GM21723 (cell line): ENCODE results near the gene NCOA3.

Source experiments
- ATAC-seq: cut with Tn5 transposase; IDR thresholded peaks from one replicate; pipeline ENCODE4 v1.9.1; 2021; ENCODE audit warnings: mild to moderate bottlenecking, moderate library complexity; ENCODE audit not compliant: unreplicated experiment

NCOA3 gene

DNA sequence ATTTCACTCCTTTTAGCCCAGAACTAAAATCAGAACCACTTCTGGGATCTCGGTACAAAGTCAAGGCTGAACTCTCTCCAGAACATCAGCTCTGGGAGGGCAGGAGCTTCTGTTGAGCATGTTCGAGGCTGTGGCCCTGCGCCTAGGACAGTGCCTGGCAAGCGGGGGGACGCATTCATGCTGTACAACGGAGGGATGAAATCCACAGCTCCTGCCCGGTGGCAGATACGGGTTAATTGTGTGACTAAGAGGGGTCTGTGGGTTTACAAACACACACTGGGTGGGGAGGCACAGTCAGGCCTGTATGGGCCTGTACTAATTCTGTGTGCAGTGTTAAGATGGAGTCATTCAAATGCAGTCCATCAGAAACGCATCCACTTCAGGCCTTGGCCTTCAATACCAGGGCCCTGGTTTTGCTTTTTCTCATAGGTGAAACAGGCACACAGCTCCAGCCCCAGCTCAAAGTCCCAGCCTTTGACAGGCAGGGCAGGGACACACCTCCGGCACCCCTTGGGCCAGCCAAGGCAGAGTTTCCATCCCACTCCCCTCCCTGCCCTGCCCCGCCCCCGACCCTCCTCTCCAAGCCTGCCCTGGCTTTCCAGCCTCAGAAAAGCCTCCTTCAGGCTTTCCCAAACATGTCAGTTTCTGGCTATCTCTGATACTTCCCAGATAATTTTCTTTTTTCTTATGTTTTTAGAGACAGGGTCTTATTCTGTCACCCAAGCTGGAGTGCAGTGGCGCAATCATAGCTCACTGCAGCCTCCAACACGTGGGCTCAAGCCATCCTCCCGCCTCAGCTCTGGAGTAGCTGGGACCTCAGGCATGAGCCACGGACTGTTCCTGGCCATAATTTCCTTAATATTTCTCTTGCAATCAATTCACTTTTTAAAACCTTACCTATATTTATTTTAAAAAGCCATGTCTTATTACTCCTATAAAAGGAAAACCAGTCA is 173.8 kb downstream of the NCOA3 start:
- ATAC-seq = no peak

DNA sequence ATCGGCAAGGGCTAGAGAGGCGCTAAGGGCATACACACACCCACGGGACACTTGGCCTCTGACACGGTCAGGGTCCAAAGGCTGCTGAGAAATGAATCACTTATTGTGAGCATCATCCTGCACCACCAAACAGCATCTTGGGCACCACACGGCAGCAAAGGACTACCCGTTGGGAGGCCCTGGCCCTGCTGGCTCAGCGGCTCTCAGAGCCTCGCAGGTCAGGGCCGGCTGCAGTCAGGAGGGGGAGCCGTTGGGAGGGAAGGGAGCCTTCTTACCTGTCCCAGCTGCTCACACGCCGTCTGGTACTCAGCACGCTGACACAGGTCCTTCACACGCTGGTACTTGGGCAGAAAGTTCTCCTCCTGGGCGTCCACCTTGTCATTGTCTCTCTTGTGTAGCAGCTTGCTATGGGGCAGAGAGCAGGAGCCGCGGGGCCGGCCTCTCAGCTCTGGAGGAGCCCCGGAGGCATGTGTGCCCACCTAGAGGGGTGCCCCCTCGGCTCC is 174.6 kb downstream of the NCOA3 start:
- ATAC-seq = no peak

DNA sequence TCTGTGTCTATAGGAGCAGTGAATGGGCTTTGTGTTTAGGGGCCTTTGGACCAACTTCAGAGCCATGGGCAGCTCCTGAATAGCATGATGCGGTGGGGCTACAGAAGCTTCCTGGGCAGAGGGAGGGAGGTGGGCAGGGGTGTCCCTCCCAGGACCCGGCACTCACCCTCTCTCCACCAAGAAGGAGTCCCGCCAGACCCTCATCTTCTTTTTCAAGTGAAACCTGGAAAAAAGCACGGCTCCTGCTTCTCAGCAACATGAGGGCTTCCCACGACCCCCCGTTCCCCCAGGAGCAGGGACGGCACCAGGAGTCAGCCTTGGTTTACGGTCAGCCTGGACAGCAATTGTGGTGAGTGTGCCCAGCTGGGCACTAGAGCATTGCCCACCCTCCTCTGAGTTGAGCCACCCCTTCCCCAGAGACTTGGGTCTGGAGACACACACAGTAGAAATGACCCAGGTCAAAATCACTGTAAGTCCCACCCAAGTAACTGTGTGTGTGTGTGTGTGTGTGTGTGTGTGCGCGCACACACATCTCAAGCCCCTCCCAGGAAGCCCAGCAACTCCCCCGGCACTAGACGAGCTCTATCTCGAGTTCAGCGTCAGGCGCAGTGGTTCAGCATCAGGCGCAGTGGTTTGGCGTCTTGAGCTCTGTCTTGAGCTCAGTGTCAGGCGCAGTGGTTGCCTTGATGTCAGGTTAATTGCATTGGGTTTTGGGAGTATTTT is 175.4 kb downstream of the NCOA3 start:
- no peak for ATAC-seq

DNA sequence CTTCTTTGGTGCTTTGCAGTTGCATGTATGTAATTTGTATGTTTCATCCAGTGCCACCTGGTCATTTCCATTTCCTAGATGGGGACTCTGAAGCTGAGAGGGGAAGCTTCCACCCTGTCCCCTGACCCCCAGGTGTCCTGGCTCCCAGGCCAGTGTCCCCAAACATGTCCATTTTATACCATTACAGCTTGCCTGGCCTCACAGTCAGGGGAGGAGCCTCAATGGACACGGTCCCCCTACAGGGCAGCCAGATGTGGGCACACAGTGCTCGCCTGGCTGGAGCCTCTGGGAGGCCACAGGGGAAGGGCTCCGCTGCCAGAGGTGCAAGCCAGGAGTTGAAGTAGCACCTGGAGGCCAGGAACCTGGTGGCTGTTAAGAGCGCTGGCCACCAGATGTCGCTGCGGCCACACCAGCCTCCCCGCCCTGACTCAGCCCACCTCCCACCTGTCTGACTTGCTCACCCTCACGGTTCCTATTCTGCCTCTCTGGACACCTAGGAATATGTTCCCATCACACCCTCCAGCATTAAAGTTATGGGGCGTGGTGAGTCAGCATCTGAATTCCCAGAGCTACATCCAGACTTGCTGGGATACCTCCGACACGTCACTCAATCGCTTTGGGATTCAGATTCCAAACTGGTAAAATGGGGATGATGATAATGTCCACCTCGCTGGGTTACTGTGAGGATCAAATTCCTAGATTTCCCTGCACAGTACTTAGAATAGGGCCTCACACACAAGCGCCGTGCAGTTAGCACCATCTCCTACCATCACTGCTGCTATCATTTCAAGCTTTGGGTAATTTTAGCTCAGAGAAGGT is 176.2 kb downstream of the NCOA3 start:
- no peak for ATAC-seq

DNA sequence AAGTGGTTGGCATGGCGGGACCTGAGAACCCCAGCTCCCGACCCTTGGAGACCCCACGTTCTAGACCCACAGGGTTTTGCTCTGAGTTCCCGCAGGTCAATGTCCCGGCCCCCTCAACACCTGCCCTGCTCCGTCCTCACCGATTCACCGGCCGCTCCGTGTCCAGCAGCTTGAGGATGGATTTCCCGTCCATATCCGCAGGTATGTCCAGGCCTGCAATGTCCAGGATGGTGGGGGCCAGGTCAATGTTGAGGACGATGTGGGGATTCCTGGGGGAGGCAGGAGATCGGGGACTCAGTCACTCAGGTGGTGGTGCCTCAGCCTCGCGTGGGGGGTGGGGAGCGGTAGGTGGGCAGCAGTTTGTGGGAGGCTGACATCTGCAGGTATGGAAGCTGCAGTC is 176.8 kb downstream of the NCOA3 start:
- no peak for ATAC-seq

DNA sequence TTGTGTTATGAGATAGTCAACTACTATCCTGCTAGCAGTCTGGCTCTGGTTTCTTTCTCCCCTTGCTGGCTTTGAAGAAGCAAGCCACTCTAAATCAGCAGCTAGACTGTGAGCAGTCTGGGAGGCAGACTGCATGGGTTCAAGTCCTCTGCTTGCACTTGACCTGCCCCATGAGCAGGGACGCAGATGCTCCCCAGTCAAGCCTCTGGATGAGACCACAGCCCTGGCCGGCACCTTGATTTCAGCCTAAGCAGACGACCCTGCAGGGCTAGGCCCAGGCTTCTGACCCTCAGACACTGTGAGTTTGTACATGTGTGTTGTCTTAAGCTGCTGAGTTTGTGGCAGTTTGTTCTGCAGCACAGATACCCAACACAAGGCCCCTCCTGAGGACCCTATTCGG is 177.8 kb downstream of the NCOA3 start:
- ATAC-seq = no peak

DNA sequence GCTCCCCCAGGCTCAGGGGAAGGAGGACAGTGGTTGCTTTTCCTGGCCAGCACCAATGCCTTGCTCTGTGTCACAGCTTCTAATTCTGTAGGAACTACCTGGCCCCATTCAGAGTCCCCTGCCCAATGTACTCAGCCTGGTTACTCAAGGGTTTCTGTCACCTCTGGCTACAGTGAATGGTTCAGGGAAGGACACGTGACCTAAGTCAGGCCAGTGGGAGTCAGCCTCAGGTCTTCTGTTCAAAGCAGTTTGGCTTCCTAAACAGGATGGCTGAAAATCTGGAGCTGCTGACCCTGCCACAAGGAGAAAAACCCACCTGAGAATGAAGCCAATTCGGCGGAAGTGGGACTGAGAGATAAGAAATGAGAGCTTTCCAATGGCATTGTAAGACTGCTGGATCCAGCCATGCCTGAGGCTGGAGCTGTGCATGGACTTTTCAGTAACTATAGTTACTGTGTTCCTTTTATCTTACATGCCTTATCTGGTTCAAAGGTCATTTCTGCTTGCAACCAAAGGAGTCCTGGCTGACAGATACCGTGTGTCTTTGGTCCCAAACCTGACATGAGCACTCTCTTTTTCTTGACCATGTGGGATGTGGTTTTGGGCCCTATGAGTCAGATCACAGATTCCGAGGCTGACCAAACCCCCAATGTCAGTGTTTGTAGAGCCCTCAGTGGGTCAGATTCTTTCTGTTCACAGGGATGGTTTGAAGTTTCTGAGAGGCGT is 179.3 kb downstream of the NCOA3 start:
- ATAC-seq = no peak

DNA sequence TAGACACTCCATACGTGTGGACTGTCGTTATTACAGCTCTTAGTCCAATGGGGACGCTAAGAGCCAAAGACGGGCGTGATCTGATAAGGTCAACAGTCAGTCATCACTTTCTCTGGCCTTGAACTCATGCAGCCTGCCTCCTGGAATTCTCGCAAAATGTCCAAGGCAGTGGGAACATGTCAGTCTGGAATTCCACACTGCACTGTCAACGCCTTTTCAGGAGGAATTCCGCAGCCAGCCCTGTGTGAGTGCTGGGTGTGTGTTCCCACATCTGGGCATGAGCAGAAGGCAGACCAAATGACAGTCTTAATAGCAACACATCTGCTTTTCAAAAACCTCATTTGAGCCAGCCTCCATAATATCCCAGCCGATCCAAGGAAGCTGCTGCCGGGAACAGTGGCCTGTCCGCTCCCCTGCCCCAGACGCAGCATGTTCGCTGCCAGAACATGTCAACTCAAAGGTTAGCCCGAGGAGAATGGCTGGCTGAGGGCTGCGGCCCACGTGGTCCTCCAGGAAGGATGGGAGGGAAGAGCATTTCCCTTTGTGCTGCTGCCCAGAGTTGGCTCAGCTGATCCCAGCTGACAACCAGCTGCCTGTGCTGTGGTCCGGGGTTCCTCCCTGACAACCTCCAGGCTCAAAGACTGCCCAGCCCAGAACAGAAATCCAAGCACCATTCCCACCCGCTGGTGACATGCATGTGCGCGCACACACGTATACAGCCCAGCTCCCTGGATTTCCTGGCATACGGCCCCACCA is 180.5 kb downstream of the NCOA3 start:
- no peak for ATAC-seq

DNA sequence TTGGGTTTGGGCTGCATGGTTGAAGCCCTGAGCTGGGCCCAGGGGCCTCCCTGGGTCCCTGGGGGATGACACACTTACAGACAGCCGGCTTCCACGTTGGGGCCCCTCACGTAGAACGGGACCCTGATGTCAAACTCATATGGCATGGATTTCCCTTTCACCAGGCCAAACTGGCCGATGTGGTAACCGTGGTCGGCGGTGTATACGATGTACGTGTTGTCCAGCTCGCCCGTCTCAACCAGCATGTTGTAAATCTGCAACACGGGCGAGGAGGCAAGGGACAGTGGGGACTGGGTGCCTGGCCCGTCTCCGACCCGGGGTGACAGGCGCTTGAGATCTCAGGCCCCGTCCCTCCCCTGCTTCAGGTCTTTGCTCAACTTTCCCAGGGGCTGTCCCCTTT is 181.2 kb downstream of the NCOA3 start:
- ATAC-seq = no peak

DNA sequence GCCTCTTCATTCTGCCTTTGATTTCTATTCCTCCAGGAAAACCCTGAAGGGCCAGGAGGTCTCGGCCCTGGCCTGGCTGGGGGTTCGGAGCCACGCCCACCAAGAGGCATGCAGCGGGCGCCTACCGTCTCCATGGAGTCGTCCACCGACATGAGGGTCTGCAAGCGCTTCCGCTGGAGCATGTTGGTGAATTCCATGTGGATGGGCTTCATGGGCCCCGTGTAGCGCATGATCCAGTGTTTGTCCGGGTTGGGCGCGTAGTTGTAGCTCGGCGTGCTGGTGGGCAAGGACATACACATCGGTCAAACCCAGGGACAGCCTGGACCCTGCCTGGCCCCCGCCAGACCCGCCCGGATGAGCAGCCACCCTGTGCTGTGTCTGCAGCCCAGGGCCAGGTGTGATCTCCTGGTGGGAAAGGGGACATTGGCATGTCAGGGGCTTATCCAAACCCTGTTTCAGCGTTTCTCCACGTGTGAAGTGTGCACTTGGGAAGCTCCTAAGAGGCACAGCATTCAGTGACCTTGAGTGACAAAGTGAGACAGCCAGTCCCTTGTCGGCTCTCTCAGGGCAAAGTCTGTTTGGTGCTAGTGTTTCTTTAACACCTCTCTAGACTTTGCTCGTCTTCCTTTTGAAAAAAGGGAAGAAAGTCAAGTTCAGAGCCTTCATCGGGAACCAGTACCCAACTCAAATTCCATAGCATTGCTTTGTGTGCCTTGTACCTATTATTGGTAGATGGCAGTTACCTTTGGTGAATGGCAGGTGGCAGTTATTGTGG is 182.8 kb downstream of the NCOA3 start:
- ATAC-seq = no peak

DNA sequence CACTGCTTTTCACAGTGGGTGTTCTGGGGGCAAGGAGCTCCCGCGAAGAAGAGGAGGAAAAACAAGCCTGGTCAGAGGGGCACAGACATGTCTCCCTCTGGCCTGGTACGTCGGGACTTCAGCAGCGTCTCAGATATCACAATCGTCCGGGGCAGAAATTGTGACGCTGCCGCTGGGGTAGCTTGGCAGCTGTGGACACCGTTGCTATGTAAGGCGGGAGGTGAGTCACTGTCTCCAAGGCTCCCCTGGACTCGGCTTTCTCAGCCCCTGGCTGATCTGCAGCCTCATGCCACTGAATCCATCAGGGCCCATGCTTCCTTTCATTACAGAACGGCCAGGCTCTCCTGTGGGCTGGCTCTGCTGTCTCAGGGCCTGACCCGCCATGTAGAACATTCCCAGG is 184.9 kb downstream of the NCOA3 start:
- ATAC-seq = no peak

DNA sequence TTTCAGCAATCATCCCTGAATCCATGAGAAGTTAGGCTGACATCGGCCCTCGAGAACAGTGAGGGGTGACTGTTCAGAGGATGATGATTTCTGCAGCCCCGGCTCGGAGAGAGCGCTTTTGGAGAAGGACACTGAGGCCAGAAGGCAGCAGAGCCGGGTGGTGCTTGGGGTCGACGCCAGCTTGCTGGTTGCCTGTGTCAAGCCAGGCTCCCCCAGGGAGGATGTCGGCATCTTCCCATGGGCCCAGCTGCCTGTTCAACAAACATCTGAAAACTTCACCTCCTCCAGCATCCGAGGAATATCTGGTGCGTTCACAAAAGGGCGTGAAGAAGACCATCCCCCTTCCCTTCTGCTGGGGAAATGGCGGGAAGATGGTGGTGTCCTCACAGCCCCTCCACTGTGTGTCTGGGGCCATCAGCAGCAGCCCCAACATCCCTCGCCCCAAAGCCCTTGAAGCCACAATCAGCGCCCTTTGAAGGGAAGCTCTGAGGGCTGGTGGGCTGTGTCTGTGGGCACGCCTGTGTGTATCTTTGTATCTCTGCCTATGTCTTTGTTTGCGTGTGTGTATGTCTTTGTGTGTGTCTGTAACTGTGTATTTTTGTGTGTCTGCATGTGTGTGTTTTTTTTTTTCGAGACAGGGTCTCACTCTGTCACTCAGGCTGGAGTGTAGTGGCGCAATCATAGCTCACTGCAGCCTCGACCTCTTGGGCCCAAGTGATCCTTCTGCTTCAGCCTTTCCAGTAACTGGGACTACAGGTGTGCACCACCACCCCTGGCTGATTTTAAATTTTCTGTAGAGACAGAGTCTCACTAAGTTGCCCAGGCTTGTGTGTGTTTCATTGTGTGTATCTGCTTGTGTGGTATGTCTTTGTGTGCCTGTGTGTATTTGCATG is 185.7 kb downstream of the NCOA3 start:
- ATAC-seq = no peak

DNA sequence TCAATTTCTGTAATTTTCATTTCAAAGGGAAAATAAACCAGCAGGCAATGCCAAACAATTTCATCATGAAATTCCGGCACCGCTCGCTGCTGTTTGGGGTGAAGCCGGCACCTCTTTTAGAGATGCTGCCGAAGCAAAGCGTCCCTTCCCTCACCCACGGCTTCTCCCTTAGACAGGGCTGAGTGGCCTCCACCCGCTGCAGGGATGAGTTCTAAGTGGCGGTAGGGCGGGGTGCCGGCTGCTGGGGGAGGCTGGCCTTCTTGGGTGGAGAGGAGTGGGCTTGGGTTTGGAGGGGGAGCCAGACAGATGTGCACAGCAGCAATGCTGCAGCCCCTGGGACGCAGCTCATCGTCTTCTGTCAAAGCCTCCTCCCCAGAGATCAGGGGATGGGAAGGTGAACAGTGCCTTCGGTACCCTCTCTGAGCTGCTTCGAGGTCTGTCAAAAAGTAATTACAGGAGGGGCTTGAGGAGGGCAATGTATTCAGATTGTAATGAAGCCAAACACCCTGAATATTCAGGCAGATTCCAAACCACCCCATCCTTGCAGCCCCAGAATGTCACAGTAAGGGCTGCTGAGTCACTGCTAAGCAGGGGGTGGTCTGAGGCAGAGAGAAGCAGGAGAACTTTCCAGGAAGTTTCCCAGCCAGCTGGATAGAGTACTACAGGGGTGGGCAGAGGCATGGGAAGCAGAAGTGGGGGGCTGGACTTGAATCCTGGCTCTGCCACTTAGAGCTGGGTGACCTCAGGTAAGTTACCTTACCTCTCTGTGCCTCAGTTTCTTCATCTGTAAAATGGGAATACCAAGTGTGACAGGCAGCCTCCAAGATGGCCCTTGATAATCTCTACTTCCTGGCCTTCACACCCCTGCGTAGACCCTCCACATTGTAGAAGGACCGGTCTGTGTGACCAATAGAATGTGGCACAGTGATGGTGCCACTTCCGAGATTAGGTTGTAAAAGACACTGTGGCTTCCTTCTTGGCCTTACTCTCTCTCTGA is 187.0 kb downstream of the NCOA3 start:
- ATAC-seq = no peak

DNA sequence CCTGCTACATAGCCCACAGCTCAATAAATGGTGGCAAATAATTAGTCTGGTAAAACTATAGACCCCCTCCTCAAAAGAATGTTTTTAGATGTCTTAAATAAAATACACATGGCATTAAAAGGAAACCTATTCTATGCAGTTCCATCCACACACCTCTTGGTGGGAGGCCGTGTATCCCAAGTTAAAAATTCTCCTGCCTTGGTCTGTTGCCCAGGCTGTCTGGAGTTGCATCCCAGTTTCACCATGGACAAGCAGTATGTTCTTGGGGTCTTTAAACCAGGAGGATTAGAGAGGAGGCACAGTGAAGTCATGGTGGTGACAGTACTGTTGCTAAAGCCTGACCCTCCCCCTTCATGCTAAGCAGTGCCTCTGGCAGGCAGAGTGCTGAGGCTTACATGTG is 188.0 kb downstream of the NCOA3 start:
- no peak for ATAC-seq

DNA sequence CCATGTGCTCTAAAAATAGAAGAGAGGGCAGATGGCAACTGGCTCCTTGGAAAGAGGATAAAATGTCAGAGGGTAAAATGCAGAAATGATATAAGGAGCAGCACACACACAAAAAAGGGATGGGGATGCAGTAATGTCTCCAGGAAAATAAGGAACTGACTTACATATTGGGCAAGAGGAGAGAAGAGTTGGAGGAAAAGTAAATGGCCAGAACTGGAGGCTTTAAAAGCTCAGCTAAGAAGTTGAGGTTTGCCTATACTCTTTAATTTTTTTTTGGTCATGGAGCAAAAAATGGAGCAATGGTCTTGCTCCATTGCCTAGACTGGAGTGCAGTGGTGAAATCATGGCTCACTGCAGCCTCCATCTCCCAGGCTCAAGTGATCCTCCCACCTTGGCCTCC is 189.9 kb downstream of the NCOA3 start:
- no peak for ATAC-seq

DNA sequence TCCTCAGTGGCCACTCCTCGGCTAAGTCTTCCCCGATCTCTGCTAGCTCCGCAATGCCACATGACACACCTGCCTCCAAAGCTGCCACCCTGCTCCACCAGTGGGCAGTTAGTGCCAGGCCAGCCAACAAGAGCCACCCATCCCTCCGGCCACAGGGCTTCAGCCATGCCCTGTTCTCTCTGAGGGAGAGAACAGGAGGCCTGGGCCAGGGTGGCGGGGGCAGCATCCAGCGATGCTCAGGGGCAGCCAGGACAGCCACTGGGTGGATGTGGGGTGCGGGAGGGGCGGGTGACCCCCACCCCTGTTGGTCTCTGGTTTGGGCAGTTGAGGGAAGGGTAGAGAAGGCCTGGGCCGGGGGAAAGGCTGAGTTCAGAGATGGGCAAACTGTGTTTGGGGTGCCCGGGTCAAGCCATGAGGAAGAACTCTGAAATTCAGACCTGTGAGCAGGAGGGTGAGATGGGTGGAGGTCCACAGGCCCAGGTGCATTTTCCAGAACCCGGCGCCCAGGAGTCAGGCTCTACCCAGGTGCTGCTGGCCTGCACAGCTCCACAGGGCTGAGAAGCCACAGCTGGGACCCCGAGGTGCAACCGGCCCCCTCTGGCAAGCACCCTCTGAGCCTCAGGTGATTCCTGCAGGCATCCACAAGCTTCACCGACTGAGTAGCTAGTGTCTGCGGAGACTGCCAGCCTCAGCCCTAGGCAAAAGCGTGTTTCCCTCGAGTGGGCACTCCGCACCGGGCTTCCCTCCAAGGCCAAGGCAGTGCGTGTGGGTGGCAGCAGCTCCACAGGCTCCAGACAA is 192.5 kb downstream of the NCOA3 start:
- ATAC-seq = no peak
